ENCODE results near the gene CFDP1. TPM values are rescaled to one million over a fixed set of nuclear protein-coding genes. Genes with fewer than 3 reads are reported as not detected.

Gene CFDP1
- polyA plus RNA-seq, 3 donors = 12.9 to 23.2 (median 19.0) TPM

GRCh38 chr16:75406943-75407342, 26.4 kb downstream of the CFDP1 start:
- no peak overlapping the region for H3K27ac ChIP-seq (ENCODE audit: low read depth in 1 of 2, low read length in 2 of 2)
- H3K27me3 ChIP-seq (ENCODE audit: control insufficient read depth in 2 of 2, insufficient read depth in 2 of 2, low read length in 2 of 2) = no peaks in the 10 kb centered on the region
- Mint-ChIP-seq H3K36me3 (peaks cover 45 to 62% of the 10 kb centered on the region in 2 donors), H3K27me3 (ENCODE audit: low read depth in 3 of 3) (no peaks in the 10 kb centered on the region), H3K4me3 (no peak overlapping the region), H3K4me1 (peaks cover 5% of the 10 kb centered on the region), H3K9me3 (no peaks in the 10 kb centered on the region), H3K27ac (no peak overlapping the region)
- H3K79me2 ChIP-seq (ENCODE audit: insufficient read depth, low read length) = no peaks in the 10 kb centered on the region
- intact Hi-C loops (cut with micrococcal nuclease) = no loop called here
- TF ChIP-seq CTCF (IDR thresholded peaks at IDR 0.05) = no peak
- WGBS (ENCODE audit: insufficient coverage) = no CpG with 5 or more reads among the region's 4 CpGs
- no peak overlapping the region for H3K9ac ChIP-seq (ENCODE audit: insufficient read depth, low read length, poor library complexity, severe bottlenecking)
- H3K4me1 ChIP-seq (ENCODE audit: control insufficient read depth in 1 of 2, insufficient read depth in 2 of 2, low read length in 2 of 2) = no peaks in the 10 kb centered on the region
- peaks cover 20 to 37% of the 10 kb centered on the region in 2 donors for H3K36me3 ChIP-seq (replicated peaks in 1 of 2; ENCODE audit: control insufficient read depth in 1 of 2, insufficient read depth in 2 of 2, low read length in 2 of 2)
- no peaks in the 10 kb centered on the region for H3K9me3 ChIP-seq (replicated peaks in 1 of 2; ENCODE audit: control insufficient read depth in 1 of 2, insufficient read depth in 1 of 2, low read length in 2 of 2)
- DNase-seq = no peak
- H3K4me2 ChIP-seq (replicated peaks; ENCODE audit: extremely low read depth, low read length, poor library complexity, severe bottlenecking) = no peak overlapping the region
- no peak overlapping the region for H2AFZ ChIP-seq (ENCODE audit: insufficient read depth, low read depth, low read length, poor library complexity, severe bottlenecking)
- no peaks in the 10 kb centered on the region for H4K20me1 ChIP-seq (ENCODE audit: insufficient read depth, low read length)
- H3K4me3 ChIP-seq (replicated peaks in 1 of 3; ENCODE audit: low read depth in 2 of 3, low read length in 3 of 3) = no peak overlapping the region

DNA sequence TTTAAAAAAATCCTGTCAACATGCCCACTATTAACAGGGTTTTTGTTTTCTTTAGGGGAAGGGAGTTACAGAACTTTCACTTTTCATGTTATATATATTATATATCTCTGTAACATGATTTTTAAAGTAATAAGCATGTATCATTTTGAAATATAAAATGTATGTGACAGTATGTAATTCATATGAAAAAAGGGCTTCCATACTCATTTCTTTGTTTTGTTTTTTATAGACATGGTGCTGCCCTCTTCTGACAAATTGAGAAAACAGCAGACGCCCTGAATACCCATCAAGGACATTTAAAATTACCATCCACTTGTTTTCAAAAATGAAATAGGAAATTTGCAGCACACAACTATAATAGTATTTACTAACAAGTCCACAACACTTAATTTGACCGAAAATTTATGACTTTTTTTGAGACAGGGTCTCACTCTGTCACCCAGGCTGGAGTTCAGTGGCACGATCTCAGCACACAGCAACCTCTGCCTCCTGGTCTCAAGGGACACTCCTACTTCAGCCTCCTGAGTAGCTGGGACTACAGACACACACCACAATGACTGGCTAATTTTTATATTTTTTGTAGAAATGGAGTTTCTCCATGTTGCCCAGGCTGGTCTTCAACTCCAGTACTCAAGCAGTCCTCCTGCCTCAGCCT, 30.4 kb downstream of the CFDP1 start:
- peak in 1 of 3 donors; percentile 3 for DNase-seq
- H3K4me1 Mint-ChIP-seq = peaks cover 5% of the 10 kb centered on the region
- H3K9ac ChIP-seq (ENCODE audit: insufficient read depth, low read length, poor library complexity, severe bottlenecking) = no peak overlapping the region
- H3K36me3 Mint-ChIP-seq = peaks cover 40 to 47% of the 10 kb centered on the region in 2 donors
- H3K4me2 ChIP-seq (replicated peaks; ENCODE audit: extremely low read depth, low read length, poor library complexity, severe bottlenecking) = no peak overlapping the region
- no peak overlapping the region for H3K27ac ChIP-seq (ENCODE audit: low read depth in 1 of 2, low read length in 2 of 2)
- no peaks in the 10 kb centered on the region for H3K9me3 Mint-ChIP-seq
- peaks cover 0 to 2% (median 0%) of the 10 kb centered on the region in 3 donors for H3K27me3 Mint-ChIP-seq (ENCODE audit: low read depth in 3 of 3)
- no peak overlapping the region for H2AFZ ChIP-seq (ENCODE audit: insufficient read depth, low read depth, low read length, poor library complexity, severe bottlenecking)
- no peaks in the 10 kb centered on the region for H3K9me3 ChIP-seq (replicated peaks in 1 of 2; ENCODE audit: control insufficient read depth in 1 of 2, insufficient read depth in 1 of 2, low read length in 2 of 2)
- no peak overlapping the region for H3K27ac Mint-ChIP-seq
- H3K4me3 Mint-ChIP-seq = no peak overlapping the region
- 60% methylated on average over 2 of the region's 3 CpGs for WGBS (ENCODE audit: insufficient coverage)
- no peaks in the 10 kb centered on the region for H3K27me3 ChIP-seq (ENCODE audit: control insufficient read depth in 2 of 2, insufficient read depth in 2 of 2, low read length in 2 of 2)
- no peaks in the 10 kb centered on the region for H3K4me1 ChIP-seq (ENCODE audit: control insufficient read depth in 1 of 2, insufficient read depth in 2 of 2, low read length in 2 of 2)
- TF ChIP-seq CTCF (IDR thresholded peaks at IDR 0.05) = peak; percentile 75
- intact Hi-C loops (cut with micrococcal nuclease) = no loop called here
- no peaks in the 10 kb centered on the region for H4K20me1 ChIP-seq (ENCODE audit: insufficient read depth, low read length)
- H3K4me3 ChIP-seq (replicated peaks in 1 of 3; ENCODE audit: low read depth in 2 of 3, low read length in 3 of 3) = no peak overlapping the region
- no peaks in the 10 kb centered on the region for H3K79me2 ChIP-seq (ENCODE audit: insufficient read depth, low read length)
- peaks cover 3 to 10% of the 10 kb centered on the region in 2 donors for H3K36me3 ChIP-seq (replicated peaks in 1 of 2; ENCODE audit: control insufficient read depth in 1 of 2, insufficient read depth in 2 of 2, low read length in 2 of 2)

All from CD14-positive monocyte (primary cell).